Vagina (tissue), 2 donors: ENCODE results near the gene CPA1.

Experiments used
- CTCF ChIP-seq, 3 experiments: fragments of 450-650 bp in 2 of 3; fragments of 200-600 bp in 1 of 3; sonication (generic) in 1 of 3; IDR thresholded peaks; one replicate each; pipeline ENCODE4 v1.5.1; 2017 to 2019; ENCODE audit warnings: antibody characterized with exemption in 3 of 3, mild to moderate bottlenecking in 2 of 3, moderate library complexity in 2 of 3
- POLR2A ChIP-seq, 2 donors: fragments of 450-650 bp; IDR thresholded peaks; one replicate each; pipeline ENCODE4 v1.6.1; 2017; ENCODE audit warnings: antibody characterized with exemption in 2 of 2, mild to moderate bottlenecking in 2 of 2, moderate library complexity in 2 of 2
- POLR2AphosphoS5 ChIP-seq, 2 donors: sonication (generic); formaldehyde crosslinking; IDR thresholded peaks; one replicate each; pipeline ENCODE4 v1.9.0; 2017; ENCODE audit warnings: antibody characterized with exemption in 2 of 2, mild to moderate bottlenecking in 2 of 2, low read depth in 1 of 2; ENCODE audit not compliant: insufficient read depth in 1 of 2

GRCh38 chr7:130430841-130431666 is 50.8 kb downstream of the CPA1 start:
- TF ChIP-seq CTCF (IDR thresholded peaks at IDR 0.05) (no peak), POLR2AphosphoS5 (IDR thresholded peaks at IDR 0.05; ENCODE audit: insufficient read depth in 1 of 2, low read depth in 1 of 2) (no peak), POLR2A (IDR thresholded peaks at IDR 0.05) (no peak)
